ENCODE data around the gene NRM. TPM values are rescaled to one million over a fixed set of nuclear protein-coding genes. Genes with fewer than 3 reads are reported as not detected.

NRM gene
- total RNA-seq, 1 experiment from 2014 or later: 31.2 TPM

GRCh38 chr6:30641048-30641447 lies 49.7 kb downstream of the NRM start:
- peaks cover 8% of the 10 kb centered on the region for H3K4me1 Mint-ChIP-seq
- ChIA-PET CTCF (interaction anchor here (1.5 kb wide), 1 partner anchor 38 kb away, joined by 4 read pairs; no protein-coding TSS in a partner anchor), POLR2A (no interaction called here)
- TF ChIP-seq ZNF281 (CRISPR knock-in tag; IDR thresholded peaks at IDR 0.05): no peak
- TF ChIP-seq NFATC4 (CRISPR knock-in tag; IDR thresholded peaks at IDR 0.05): no peak
- no peak for TF ChIP-seq E2F5 (CRISPR knock-in tag; IDR thresholded peaks at IDR 0.05)
- no peak for TF ChIP-seq CBFB (CRISPR knock-in tag; IDR thresholded peaks at IDR 0.05; ENCODE audit: low read depth)
- no peak for TF ChIP-seq USF2 (CRISPR knock-in tag; IDR thresholded peaks at IDR 0.05)
- no peak for TF ChIP-seq MXD4 (CRISPR knock-in tag; IDR thresholded peaks at IDR 0.05; ENCODE audit: borderline replicate concordance)
- TF ChIP-seq ESRRA (CRISPR knock-in tag; IDR thresholded peaks at IDR 0.05; ENCODE audit: borderline replicate concordance): no peak
- TF ChIP-seq FOXK1 (CRISPR knock-in tag; IDR thresholded peaks at IDR 0.05): no peak
- no peak for TF ChIP-seq FOXP4 (CRISPR knock-in tag; IDR thresholded peaks at IDR 0.05)
- no peak for TF ChIP-seq MYBL2 (CRISPR knock-in tag; IDR thresholded peaks at IDR 0.05)
- TF ChIP-seq ZNF396 (CRISPR knock-in tag; IDR thresholded peaks at IDR 0.05; ENCODE audit: borderline replicate concordance): no peak
- no peak for TF ChIP-seq NR1H2 (CRISPR knock-in tag; IDR thresholded peaks at IDR 0.05)
- TF ChIP-seq ELF4 (CRISPR knock-in tag; IDR thresholded peaks at IDR 0.05; ENCODE audit: low read depth): no peak
- no peak for TF ChIP-seq ZBTB21 (CRISPR knock-in tag; IDR thresholded peaks at IDR 0.05; ENCODE audit: borderline replicate concordance)
- no peak for TF ChIP-seq IRF1 (CRISPR knock-in tag; IDR thresholded peaks at IDR 0.05)
- no peak for TF ChIP-seq IRF2 (CRISPR knock-in tag; IDR thresholded peaks at IDR 0.05; ENCODE audit: borderline replicate concordance, low read depth)
- H3K4me3 Mint-ChIP-seq: no peak overlapping the region
- peak overlapping the region; percentile 27; the same call in 1 of the 2 replicates for H3K27ac Mint-ChIP-seq
- no peaks in the 10 kb centered on the region for H3K9me3 Mint-ChIP-seq
- ATAC-seq (no peak), DNase-seq (ENCODE audit: low spot score) (no peak)
- no peaks in the 10 kb centered on the region for H3K27me3 Mint-ChIP-seq (ENCODE audit: low read depth)
- peaks cover 28% of the 10 kb centered on the region for H3K36me3 Mint-ChIP-seq

- Mint-ChIP-seq H3K27me3 (ENCODE audit: low read depth) (no peaks in the 10 kb centered on the region), H3K4me3 (no peak overlapping the region), H3K36me3 (peaks cover 30% of the 10 kb centered on the region), H3K9me3 (no peaks in the 10 kb centered on the region), H3K27ac (no peak overlapping the region), H3K4me1 (peaks cover 2% of the 10 kb centered on the region)
- CTCF ChIA-PET: interaction anchor here (1.5 kb wide), 1 partner anchor 39 kb away, joined by 4 read pairs; no protein-coding TSS in a partner anchor
- ATAC-seq: no peak
- no peak for DNase-seq (ENCODE audit: low spot score)
- POLR2A ChIA-PET: no interaction called here
- TF ChIP-seq ZNF416 (CRISPR knock-in tag; IDR thresholded peaks at IDR 0.05): no peak
- TF ChIP-seq ZNF317 (CRISPR knock-in tag; IDR thresholded peaks at IDR 0.05; ENCODE audit: borderline replicate concordance, low read depth): no peak
- TF ChIP-seq PRDM15 (CRISPR knock-in tag; IDR thresholded peaks at IDR 0.05): no peak
- no peak for TF ChIP-seq ZNF532 (CRISPR knock-in tag; IDR thresholded peaks at IDR 0.05; ENCODE audit: borderline replicate concordance)
Observed at GRCh38 chr6:30640481-30640880, 50.3 kb downstream of the NRM start.

Data from WTC11 (cell line).